Kidney epithelial cell (primary cell): ENCODE data around the gene DDX43. TPM values are rescaled to one million over a fixed set of nuclear protein-coding genes. Genes with fewer than 3 reads are reported as not detected.
A peak's percentile ranks its signal among the peaks of the same experiment; 100 is the strongest.

Source experiments
- DNase-seq: peaks from one replicate; pipeline ENCODE4 v3.0.0-alpha.2; 2010; ENCODE audit warnings: low read depth
- H3K27me3 ChIP-seq: 2 replicates; pipeline ENCODE4 v1.6.0; 2011; ENCODE audit warnings: low read length; ENCODE audit not compliant: control insufficient read depth, insufficient read depth
- H3K36me3 ChIP-seq: 2 replicates; pipeline ENCODE4 v1.5.1; 2011; ENCODE audit warnings: low read length; ENCODE audit not compliant: control insufficient read depth, insufficient read depth
- H3K4me3 ChIP-seq: 2 replicates; pipeline ENCODE4 v1.5.1; 2011; ENCODE audit warnings: low read depth, mild to moderate bottlenecking, control low read depth, low read length
- total RNA-seq: library from RNA; depleted of rRNA; stranded (reverse); fragments of >200 nt; gene quantifications from 2 replicates; pipeline ENCODE4 v1.2.3, GENCODE V29; 2015
- TF ChIP-seq, protein P1 (sequence below): IDR thresholded peaks from 2 replicates; pipeline ENCODE4 v1.5.1; 2011; ENCODE audit warnings: mild to moderate bottlenecking, moderate library complexity, low read length, control low read depth, inconsistent platforms; ENCODE audit not compliant: insufficient read depth, poor library complexity, severe bottlenecking

DDX43 gene
- total RNA-seq: 1.1 and 1.2 TPM in 2 replicates

DNA sequence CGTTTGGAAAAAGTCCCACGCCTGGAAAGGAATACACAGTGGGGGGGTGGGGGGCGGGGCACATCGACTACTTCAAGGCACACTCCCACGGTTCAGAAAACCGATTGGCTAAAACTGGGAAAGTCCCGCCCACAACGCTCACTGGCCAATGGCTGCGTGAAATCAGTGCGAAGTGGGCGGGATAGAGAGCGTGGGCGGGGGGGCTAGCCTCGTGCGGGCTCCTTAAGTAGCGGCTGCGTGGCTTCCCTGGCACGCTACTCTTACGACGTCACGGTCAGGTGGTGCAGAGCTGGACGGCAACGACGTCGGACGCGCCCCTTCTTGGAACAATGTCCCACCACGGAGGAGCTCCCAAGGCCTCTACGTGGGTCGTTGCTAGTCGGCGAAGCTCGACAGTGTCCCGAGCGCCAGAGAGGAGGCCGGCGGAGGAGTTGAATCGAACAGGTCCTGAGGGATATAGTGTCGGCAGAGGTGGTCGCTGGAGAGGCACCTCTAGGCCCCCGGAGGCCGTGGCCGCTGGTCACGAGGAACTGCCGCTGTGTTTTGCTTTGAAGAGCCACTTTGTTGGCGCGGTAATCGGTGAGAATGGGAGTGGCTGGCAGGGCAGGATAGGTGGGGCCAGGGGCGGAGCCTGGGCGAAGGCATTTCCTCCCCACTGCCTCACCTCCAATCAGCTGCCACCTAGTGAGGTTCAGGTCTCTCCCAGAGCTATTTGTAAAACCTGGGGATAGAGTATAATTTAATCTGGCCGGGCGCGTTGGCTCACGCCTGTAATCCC lies at the start of gene DDX43:
TSS of gene DDX43 (plus strand) at position 252 of the 778 bp plus-strand sequence. CDS start at position 330, 78 bp downstream.
- TF ChIP-seq, protein P1, sequence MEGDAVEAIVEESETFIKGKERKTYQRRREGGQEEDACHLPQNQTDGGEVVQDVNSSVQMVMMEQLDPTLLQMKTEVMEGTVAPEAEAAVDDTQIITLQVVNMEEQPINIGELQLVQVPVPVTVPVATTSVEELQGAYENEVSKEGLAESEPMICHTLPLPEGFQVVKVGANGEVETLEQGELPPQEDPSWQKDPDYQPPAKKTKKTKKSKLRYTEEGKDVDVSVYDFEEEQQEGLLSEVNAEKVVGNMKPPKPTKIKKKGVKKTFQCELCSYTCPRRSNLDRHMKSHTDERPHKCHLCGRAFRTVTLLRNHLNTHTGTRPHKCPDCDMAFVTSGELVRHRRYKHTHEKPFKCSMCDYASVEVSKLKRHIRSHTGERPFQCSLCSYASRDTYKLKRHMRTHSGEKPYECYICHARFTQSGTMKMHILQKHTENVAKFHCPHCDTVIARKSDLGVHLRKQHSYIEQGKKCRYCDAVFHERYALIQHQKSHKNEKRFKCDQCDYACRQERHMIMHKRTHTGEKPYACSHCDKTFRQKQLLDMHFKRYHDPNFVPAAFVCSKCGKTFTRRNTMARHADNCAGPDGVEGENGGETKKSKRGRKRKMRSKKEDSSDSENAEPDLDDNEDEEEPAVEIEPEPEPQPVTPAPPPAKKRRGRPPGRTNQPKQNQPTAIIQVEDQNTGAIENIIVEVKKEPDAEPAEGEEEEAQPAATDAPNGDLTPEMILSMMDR: no peak
- H3K36me3 ChIP-seq: no peaks in the 10 kb centered on the region
- peak within 1 kb of the TSS; percentile 18 for H3K4me3 ChIP-seq
- no peaks in the 10 kb centered on the region for H3K27me3 ChIP-seq
- DNase-seq: no peak

DNA sequence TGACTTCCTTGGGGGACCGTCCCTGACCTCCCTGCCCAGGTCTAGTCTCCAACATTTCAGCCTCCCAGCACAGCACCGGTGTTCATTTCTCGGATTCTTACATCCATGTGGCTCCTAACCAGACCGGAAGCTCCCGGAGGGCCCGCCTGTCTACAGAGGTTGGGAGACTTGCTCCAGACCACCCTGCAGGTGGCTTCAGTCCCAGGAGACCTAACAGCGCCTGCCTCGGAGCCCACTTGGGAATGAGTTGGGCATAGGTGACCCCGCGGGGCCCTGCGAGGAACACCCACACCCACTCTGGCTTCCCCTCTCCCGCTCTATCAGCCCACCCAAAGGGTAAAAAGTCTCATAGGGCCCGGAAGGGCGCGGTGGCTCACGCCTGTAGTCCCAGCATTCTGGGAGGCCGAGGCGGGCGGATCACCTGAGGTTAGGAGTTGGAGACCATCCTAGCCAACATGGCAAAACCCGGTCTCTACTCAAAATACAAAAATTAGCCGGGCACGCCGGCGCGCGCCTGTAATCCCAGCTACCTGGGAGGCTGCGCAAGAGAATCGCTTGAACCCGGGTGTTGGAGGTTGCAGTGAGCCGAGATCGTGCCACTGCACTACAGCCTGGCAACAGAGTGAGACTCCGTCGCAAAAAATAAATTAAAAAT lies 46.0 kb upstream of the DDX43 start:
- no peak for DNase-seq
- Histone ChIP-seq H3K27me3 (peaks cover 13% of the 10 kb centered on the region), H3K36me3 (no peaks in the 10 kb centered on the region), H3K4me3 (no peak overlapping the region)
- TF ChIP-seq, protein P1: no peak

DNA sequence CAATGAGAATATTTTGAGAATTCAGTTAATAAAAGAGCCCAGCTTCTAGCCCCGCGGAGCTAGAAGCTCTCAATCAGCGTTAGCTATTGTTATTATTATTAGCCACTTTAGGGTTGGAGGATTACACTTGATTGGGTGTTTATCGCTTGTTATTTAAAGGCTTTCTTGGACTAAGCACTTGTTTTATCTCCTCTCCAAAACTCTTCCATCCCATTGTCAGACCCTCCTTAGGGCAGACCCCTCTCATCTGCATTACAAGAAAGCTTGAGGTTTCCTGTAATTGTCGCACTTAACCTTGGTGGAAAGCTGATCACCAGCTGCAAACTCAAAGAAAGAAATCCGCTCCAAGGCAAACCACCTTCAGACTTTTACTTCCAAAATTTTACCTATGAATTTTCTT lies 45.3 kb upstream of the DDX43 start:
- TF ChIP-seq, protein P1: no peak
- DNase-seq: no peak
- H3K36me3 ChIP-seq: no peaks in the 10 kb centered on the region
- H3K4me3 ChIP-seq: no peak overlapping the region
- H3K27me3 ChIP-seq: peaks cover 13% of the 10 kb centered on the region

- Histone ChIP-seq H3K4me3 (no peak within 1 kb of the TSS), H3K27me3 (peaks cover 4% of the 10 kb centered on the region), H3K36me3 (no peaks in the 10 kb centered on the region)
- TF ChIP-seq, protein P1: no peak
- no peak for DNase-seq
These were observed 40.7 kb upstream of the DDX43 start, which contains the start of gene DPPA5 for GRCh38 chr6:73353636-73354593. Gene DPPA5, minus strand, starts transcription at chr6:73354276. Its CDS starts 51 bp downstream, at chr6:73354225.

DNA sequence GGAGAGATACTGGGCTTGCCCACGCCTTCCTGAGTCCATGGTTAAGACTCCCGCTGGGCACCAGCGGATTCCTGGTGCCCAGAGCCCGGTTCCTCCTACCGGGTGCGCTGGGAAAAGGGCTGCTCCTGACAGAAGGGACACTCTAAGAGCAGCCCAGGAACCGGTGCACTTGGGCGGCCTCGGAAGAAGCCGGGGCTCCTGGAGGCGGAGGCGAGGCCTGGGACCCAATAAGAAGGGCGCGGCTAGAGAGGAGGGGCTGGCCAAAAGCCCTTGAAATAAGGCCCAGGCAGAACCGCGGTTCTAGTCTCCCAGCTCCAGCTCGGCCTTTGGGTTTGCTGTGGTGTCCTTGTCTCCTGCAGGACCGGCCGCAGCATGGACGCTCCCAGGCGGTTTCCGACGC lies 32.3 kb upstream of the DDX43 start, which contains the start of gene KHDC3L:
TSS of gene KHDC3L (plus strand) at position 301 of the 400 bp plus-strand sequence. CDS start at position 373, 72 bp downstream.
- H3K36me3 ChIP-seq: no peaks in the 10 kb centered on the region
- TF ChIP-seq, protein P1: no peak
- H3K4me3 ChIP-seq: no peak within 1 kb of the TSS
- no peak for DNase-seq
- no peaks in the 10 kb centered on the region for H3K27me3 ChIP-seq
